ENCODE measurements around the gene GABARAP. TPM values are rescaled to one million over a fixed set of nuclear protein-coding genes. Genes with fewer than 3 reads are reported as not detected.

Gene GABARAP
- total and polyA plus RNA-seq, 5 experiments from 2014 or later: 268 to 964 (median 799) TPM

- Mint-ChIP-seq H3K9me3 (no peaks in the 10 kb centered on the region), H3K27ac (no peak overlapping the region), H3K4me1 (peaks cover 0 to 4% (median 0%) of the 10 kb centered on the region in 4 donors), H3K27me3 (no peaks in the 10 kb centered on the region), H3K36me3 (peaks cover 0 to 23% (median 2%) of the 10 kb centered on the region in 3 donors), H3K4me3 (no peak overlapping the region)
- no peak for DNase-seq
- no peak for ATAC-seq
- POLR2A ChIA-PET: interaction anchor here (0.5 to 1.0 kb wide), 2 partner anchors 75 to 997 kb away, joined by 4 read pairs; no protein-coding TSS in a partner anchor
Measured at GRCh38 chr17:7195971-7196370, 46.3 kb downstream of the GABARAP start.

DNA sequence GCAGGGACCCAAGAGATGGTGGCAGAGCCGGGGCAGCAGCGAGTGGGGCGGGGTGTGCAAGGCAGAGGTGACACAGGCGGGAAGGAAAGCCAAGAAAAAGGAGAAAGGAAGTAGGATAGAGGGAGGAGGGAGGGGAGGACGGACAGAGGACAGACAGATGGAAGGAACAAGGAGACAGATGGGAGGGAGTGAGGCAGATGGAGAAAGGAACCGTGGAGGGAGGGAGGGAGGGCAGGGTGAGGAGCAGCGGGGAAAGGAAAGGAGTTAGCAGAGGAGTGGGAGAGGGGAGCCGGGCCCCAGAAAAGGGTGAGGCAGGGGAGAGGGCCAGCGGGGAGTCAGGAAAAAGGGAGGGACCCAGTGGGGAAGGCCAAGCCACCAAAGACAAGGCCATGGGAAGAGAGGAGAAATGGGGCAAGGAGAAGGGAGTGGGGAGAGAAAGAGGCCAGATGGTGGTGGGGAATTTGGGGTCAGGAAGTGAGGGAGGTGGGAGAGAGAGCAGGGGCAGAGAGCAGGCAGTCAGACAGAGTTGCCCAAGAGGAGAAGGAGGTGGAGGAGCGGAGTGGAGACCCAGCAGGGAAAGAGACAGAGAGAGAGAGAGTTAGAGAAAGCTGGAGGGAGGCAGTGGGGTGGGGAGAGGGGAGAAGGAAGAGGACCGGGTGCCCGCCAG is 49.8 kb downstream of the GABARAP start:
- Mint-ChIP-seq H3K27me3 (no peaks in the 10 kb centered on the region), H3K27ac (peak overlapping the region in 1 of 10 donors; percentile 34), H3K4me3 (no peak overlapping the region), H3K9me3 (no peaks in the 10 kb centered on the region), H3K4me1 (peaks cover 0 to 4% (median 0%) of the 10 kb centered on the region in 4 donors), H3K36me3 (peaks cover 0 to 23% (median 4%) of the 10 kb centered on the region in 3 donors)
- DNase-seq (peak in 1 of 10 donors; percentile 19), ATAC-seq (no peak)
- POLR2A ChIA-PET: no interaction called here

GRCh38 chr17:7191571-7192270 is 50.5 kb downstream of the GABARAP start:
- ATAC-seq: peak; percentile 49
- POLR2A ChIA-PET: interaction anchor here (0.6 kb wide), 1 partner anchor 10 kb away, joined by 3 read pairs; no protein-coding TSS in a partner anchor
- H3K9me3 Mint-ChIP-seq: no peaks in the 10 kb centered on the region
- no peaks in the 10 kb centered on the region for H3K27me3 Mint-ChIP-seq
- no peak overlapping the region for H3K4me3 Mint-ChIP-seq
- no peak overlapping the region for H3K27ac Mint-ChIP-seq
- peaks cover 0 to 21% (median 4%) of the 10 kb centered on the region in 3 donors for H3K36me3 Mint-ChIP-seq
- DNase-seq: peak in 1 of 10 donors; percentile 59
- peaks cover 0 to 4% (median under 1%) of the 10 kb centered on the region in 4 donors for H3K4me1 Mint-ChIP-seq

DNA sequence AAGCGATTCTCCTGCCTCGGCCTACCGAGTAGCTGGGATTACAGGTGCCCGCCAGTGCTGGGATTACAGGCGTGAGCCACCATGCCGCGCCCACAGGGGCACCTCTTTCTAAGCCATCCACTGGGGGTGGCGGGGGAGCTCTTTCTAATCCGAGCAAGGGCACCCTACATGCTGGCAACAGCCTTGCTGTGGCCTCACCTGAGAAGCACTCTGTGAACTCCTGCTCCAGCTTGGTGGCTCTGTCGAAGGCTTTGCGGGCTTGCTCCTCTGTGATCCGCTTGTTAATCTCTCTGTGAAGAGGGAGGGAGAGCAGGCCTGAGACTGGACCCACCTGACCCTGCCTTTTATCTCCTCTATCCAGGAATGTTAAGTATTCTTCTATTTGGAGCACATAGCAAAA is 51.2 kb downstream of the GABARAP start:
- H3K9me3 Mint-ChIP-seq: no peaks in the 10 kb centered on the region
- DNase-seq (peak in 1 of 10 donors; percentile 41), ATAC-seq (no peak)
- POLR2A ChIA-PET: interaction anchor here (0.6 kb wide), 1 partner anchor 9 kb away, joined by 3 read pairs; no protein-coding TSS in a partner anchor
- no peak overlapping the region for H3K27ac Mint-ChIP-seq
- H3K4me3 Mint-ChIP-seq: no peak overlapping the region
- peaks cover 4 to 9% (median 6%) of the 10 kb centered on the region in 4 donors for H3K4me1 Mint-ChIP-seq
- H3K36me3 Mint-ChIP-seq: peaks cover 0 to 15% (median 2%) of the 10 kb centered on the region in 3 donors
- no peaks in the 10 kb centered on the region for H3K27me3 Mint-ChIP-seq

DNA sequence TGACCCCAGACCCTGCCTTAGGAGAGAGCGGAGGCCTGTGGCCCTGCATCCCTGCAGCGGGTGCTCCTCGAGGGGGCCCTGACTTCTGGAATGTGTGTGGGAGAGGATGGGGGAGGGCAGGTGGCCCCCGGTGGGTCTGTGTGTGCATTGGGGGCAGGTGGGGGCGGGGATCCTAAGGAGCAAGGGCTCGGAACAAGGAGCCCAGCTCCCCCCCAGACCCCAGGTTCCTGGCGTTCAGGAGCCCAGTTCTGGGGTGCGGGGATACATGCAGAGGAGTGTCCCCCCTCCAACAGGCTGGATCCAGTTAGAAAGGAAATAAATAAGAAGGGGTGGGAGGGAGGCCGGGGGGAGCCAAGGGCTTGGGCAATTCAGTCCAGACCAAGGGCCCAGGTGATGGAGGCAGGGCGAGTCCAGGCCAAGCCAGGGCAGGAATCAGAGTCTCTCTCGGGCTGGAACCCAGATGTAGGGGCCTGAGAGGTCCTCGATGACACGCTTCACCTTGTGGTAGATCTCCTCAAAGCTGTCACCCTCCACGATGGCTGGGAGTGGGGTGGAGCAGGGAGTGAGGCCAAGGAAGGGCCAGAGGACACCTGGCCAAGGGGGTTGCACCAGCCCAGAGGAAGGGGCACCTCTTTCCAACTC is 51.9 kb downstream of the GABARAP start:
- ATAC-seq (no peak), DNase-seq (peak in 1 of 10 donors; percentile 46)
- Mint-ChIP-seq H3K9me3 (no peaks in the 10 kb centered on the region), H3K27ac (no peak overlapping the region), H3K4me1 (peaks cover 4 to 9% (median 6%) of the 10 kb centered on the region in 4 donors), H3K36me3 (peaks cover 0 to 12% (median 2%) of the 10 kb centered on the region in 3 donors), H3K27me3 (no peaks in the 10 kb centered on the region), H3K4me3 (no peak overlapping the region)
- POLR2A ChIA-PET: no interaction called here

Small RNA genes lying within 50 kb of the gene (microRNA-seq; reads per million reads assigned to microRNA genes)
- gene MIR324 (ENCODE audit: borderline microRNAs expressed): 735 reads per million, percentile 82 among the genes with 10 or more reads in this experiment

Other genes starting within 250 kb of the GABARAP start
Only the 30 nearest of the 36 such genes appear.
- 10 to 100 TPM; 11.5 to 14.7 TPM for gene SLC16A13, start 206.4 kb downstream of the GABARAP start, total RNA-seq
- 1 to 10 TPM in 1 of 3 donors, under 1 TPM in 2; 0.93 to 1.2 (median 0.97) TPM for gene SLC16A13, start 206.4 kb downstream of the GABARAP start, polyA plus RNA-seq
- gene SLC16A11, start 198.4 kb downstream of the GABARAP start, total RNA-seq: 1 to 10 TPM; 2.8 to 3.5 TPM
- gene SLC16A11, start 198.4 kb downstream of the GABARAP start, polyA plus RNA-seq: 1 to 10 TPM; 2.0 to 2.2 (median 2.0) TPM
- gene CLEC10A, start 162.2 kb downstream of the GABARAP start, total RNA-seq: under 1 TPM; 0.49 to 0.93 TPM
- gene CLEC10A, start 162.2 kb downstream of the GABARAP start, polyA plus RNA-seq: under 1 TPM in 1 of 3 donors, not detected in 2; 0.13 TPM
- not detected for gene ASGR2, start 127.6 kb downstream of the GABARAP start, total RNA-seq
- gene ASGR2, start 127.6 kb downstream of the GABARAP start, polyA plus RNA-seq: not detected
- gene ASGR1, start 63.1 kb downstream of the GABARAP start, total RNA-seq: under 1 TPM; 0.58 to 0.68 TPM
- under 1 TPM in 1 of 3 donors, not detected in 2; 0.23 TPM for gene ASGR1, start 63.1 kb downstream of the GABARAP start, polyA plus RNA-seq
- 10 to 100 TPM in 1 of 2 experiments, 1 to 10 TPM in 1; 8.4 to 10.2 TPM for gene DLG4, start 22.6 kb downstream of the GABARAP start, total RNA-seq
- gene DLG4, start 22.6 kb downstream of the GABARAP start, polyA plus RNA-seq: under 1 TPM; 0.24 to 0.62 (median 0.33) TPM
- gene ACADVL, start 22.5 kb downstream of the GABARAP start, total RNA-seq: 100 to 1,000 TPM; 402 TPM
- 10 to 100 TPM; 78.8 to 91.2 (median 85.2) TPM for gene ACADVL, start 22.5 kb downstream of the GABARAP start, polyA plus RNA-seq
- gene DVL2, start 7.9 kb downstream of the GABARAP start, total RNA-seq: 10 to 100 TPM; 80.7 to 81.5 TPM
- 10 to 100 TPM; 19.3 to 26.5 (median 19.3) TPM for gene DVL2, start 7.9 kb downstream of the GABARAP start, polyA plus RNA-seq
- gene PHF23, start 3.0 kb downstream of the GABARAP start, total RNA-seq: 10 to 100 TPM; 49.9 to 53.9 TPM
- 10 to 100 TPM; 18.1 to 35.7 (median 22.2) TPM for gene PHF23, start 3.0 kb downstream of the GABARAP start, polyA plus RNA-seq
- gene CTDNEP1, start 9.3 kb upstream of the GABARAP start, total RNA-seq: 100 to 1,000 TPM; 138 to 142 TPM
- 10 to 100 TPM; 33.6 to 42.3 (median 39.7) TPM for gene CTDNEP1, start 9.3 kb upstream of the GABARAP start, polyA plus RNA-seq
- 10 to 100 TPM; 35.1 to 36.1 TPM for gene ELP5, start 9.8 kb upstream of the GABARAP start, total RNA-seq
- gene ELP5, start 9.8 kb upstream of the GABARAP start, polyA plus RNA-seq: 10 to 100 TPM; 55.5 to 94.0 (median 70.8) TPM
- 1 to 10 TPM; 4.2 to 7.4 TPM for gene CLDN7, start 20.0 kb upstream of the GABARAP start, total RNA-seq
- 1 to 10 TPM; 5.7 to 8.6 (median 7.1) TPM for gene CLDN7, start 20.0 kb upstream of the GABARAP start, polyA plus RNA-seq
- gene SLC2A4, start 39.3 kb upstream of the GABARAP start, total RNA-seq: not detected
- not detected for gene SLC2A4, start 39.3 kb upstream of the GABARAP start, polyA plus RNA-seq
- gene YBX2, start 52.2 kb upstream of the GABARAP start, total RNA-seq: 1 to 10 TPM in 1 of 2 experiments, under 1 TPM in 1; 0.66 to 1.2 TPM
- gene YBX2, start 52.2 kb upstream of the GABARAP start, polyA plus RNA-seq: not detected
- 100 to 1,000 TPM; 308 to 327 TPM for gene EIF5A, start 65.2 kb upstream of the GABARAP start, total RNA-seq
- gene EIF5A, start 65.2 kb upstream of the GABARAP start, polyA plus RNA-seq: 100 to 1,000 TPM; 209 to 690 (median 643) TPM
- 100 to 1,000 TPM; 146 to 147 TPM for gene GPS2, start 72.9 kb upstream of the GABARAP start, total RNA-seq
- 100 to 1,000 TPM in 1 of 3 donors, 10 to 100 TPM in 2; 75.7 to 107 (median 98.6) TPM for gene GPS2, start 72.9 kb upstream of the GABARAP start, polyA plus RNA-seq
- 10 to 100 TPM; 74.7 to 82.7 TPM for gene NEURL4, start 86.9 kb upstream of the GABARAP start, total RNA-seq
- gene NEURL4, start 86.9 kb upstream of the GABARAP start, polyA plus RNA-seq: 1 to 10 TPM in 2 of 3 donors, under 1 TPM in 1; 0.90 to 2.7 (median 1.1) TPM
- gene ACAP1, start 94.1 kb upstream of the GABARAP start, total RNA-seq: 100 to 1,000 TPM; 450 to 466 TPM
- gene ACAP1, start 94.1 kb upstream of the GABARAP start, polyA plus RNA-seq: 100 to 1,000 TPM; 246 to 295 (median 283) TPM
- 1 to 10 TPM; 4.6 to 5.0 TPM for gene KCTD11, start 109.7 kb upstream of the GABARAP start, total RNA-seq
- 1 to 10 TPM; 1.2 to 1.6 (median 1.3) TPM for gene KCTD11, start 109.7 kb upstream of the GABARAP start, polyA plus RNA-seq
- gene TMEM95, start 112.7 kb upstream of the GABARAP start, total RNA-seq: not detected
- not detected for gene TMEM95, start 112.7 kb upstream of the GABARAP start, polyA plus RNA-seq
- 10 to 100 TPM; 20.8 to 23.1 TPM for gene TNK1, start 138.6 kb upstream of the GABARAP start, total RNA-seq
- 1 to 10 TPM; 5.8 to 8.5 (median 7.6) TPM for gene TNK1, start 138.6 kb upstream of the GABARAP start, polyA plus RNA-seq
- 10 to 100 TPM; 75.8 to 79.4 TPM for gene PLSCR3, start 152.1 kb upstream of the GABARAP start, total RNA-seq
- gene PLSCR3, start 152.1 kb upstream of the GABARAP start, polyA plus RNA-seq: 100 to 1,000 TPM in 2 of 3 donors, 10 to 100 TPM in 1; 90.5 to 152 (median 125) TPM
- gene TMEM256, start 161.6 kb upstream of the GABARAP start, total RNA-seq: 10 to 100 TPM; 45.4 to 50.9 TPM
- gene TMEM256, start 161.6 kb upstream of the GABARAP start, polyA plus RNA-seq: 10 to 100 TPM; 62.6 to 96.5 (median 81.4) TPM
- 10 to 100 TPM; 12.3 to 14.7 TPM for gene NLGN2, start 165.4 kb upstream of the GABARAP start, total RNA-seq
- under 1 TPM; 0.03 to 0.23 (median 0.08) TPM for gene NLGN2, start 165.4 kb upstream of the GABARAP start, polyA plus RNA-seq
- not detected for gene SPEM1, start 177.9 kb upstream of the GABARAP start, total RNA-seq
- gene SPEM1, start 177.9 kb upstream of the GABARAP start, polyA plus RNA-seq: not detected
- gene SPEM2, start 183.2 kb upstream of the GABARAP start, total RNA-seq: not detected
- not detected for gene SPEM2, start 183.2 kb upstream of the GABARAP start, polyA plus RNA-seq
- gene SPEM3, start 186.4 kb upstream of the GABARAP start, total RNA-seq: not detected
- not detected for gene SPEM3, start 186.4 kb upstream of the GABARAP start, polyA plus RNA-seq
- gene TMEM102, start 193.0 kb upstream of the GABARAP start, total RNA-seq: 10 to 100 TPM; 12.2 to 12.8 TPM
- gene TMEM102, start 193.0 kb upstream of the GABARAP start, polyA plus RNA-seq: 10 to 100 TPM in 2 of 3 donors, 1 to 10 TPM in 1; 9.8 to 19.1 (median 12.1) TPM
- 1 to 10 TPM; 2.4 to 3.0 TPM for gene FGF11, start 197.1 kb upstream of the GABARAP start, total RNA-seq
- under 1 TPM; 0.10 to 0.32 (median 0.22) TPM for gene FGF11, start 197.1 kb upstream of the GABARAP start, polyA plus RNA-seq
- gene CHRNB1, start 202.6 kb upstream of the GABARAP start, total RNA-seq: 1 to 10 TPM; 5.4 to 7.3 TPM
- gene CHRNB1, start 202.6 kb upstream of the GABARAP start, polyA plus RNA-seq: 10 to 100 TPM; 18.1 to 24.5 (median 24.3) TPM